COLO668 (cell line): ENCODE results near the gene RBM43.
"Not testable (repeated sequence)": the region's sequence is repeated elsewhere in the genome, so short reads cannot be mapped to it uniquely, and the experiment has no call there.

Experiments used
- DNase-seq: peaks from one replicate; lab custom pipeline; 2025; ENCODE audit not compliant: unreplicated experiment; lab: John Stamatoyannopoulos, UW

RBM43 gene

GRCh38 chr2:151269798-151270568 is 8.3 kb upstream of the RBM43 start:
- DNase-seq = no peak

- DNase-seq = no peak
Measured at GRCh38 chr2:151268085-151268484, 6.4 kb upstream of the RBM43 start.

- DNase-seq = no peak
Measured at GRCh38 chr2:151267537-151267936, 5.9 kb upstream of the RBM43 start.

GRCh38 chr2:151265991-151266390 is 4.3 kb upstream of the RBM43 start:
- DNase-seq = no peak

GRCh38 chr2:151264157-151264825 is 2.6 kb upstream of the RBM43 start:
- no peak for DNase-seq

- no peak for DNase-seq
Measured at GRCh38 chr2:151262629-151263028, 966 bp upstream of the RBM43 start.

- DNase-seq = no peak
Measured at GRCh38 chr2:151261977-151262291, 271 bp upstream of the RBM43 start.

DNA sequence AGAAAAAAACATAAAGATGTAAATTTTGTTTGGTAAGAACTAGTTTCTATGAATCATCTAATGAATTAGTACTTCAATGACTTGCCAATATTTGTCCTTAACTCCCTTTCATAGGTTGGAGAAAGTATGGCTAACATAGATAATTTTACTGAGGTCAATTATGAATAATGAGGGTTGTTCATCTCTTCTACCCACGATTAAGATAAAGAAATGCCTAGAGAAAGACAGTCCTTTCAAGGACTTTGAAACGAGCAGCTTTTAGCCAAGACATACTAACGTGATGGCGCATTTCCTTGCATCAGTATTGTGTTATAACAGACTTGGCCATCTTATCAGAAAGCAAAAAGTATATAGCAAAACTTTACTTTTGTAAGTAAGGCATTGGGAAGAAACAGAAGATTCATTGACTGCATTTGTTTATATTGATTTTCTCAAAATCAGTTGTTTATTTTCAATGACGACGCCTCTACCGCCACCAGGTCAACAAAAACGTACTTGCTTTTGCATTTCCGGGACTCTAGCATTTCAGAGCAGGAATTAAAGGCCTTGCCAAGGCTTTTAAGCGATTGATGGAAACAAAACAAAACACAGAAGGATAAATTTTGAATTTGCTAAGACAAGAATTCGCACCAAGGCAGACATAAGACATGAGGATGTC is 961 bp downstream of the RBM43 start:
- DNase-seq = no peak

GRCh38 chr2:151258121-151258520 is 3.5 kb downstream of the RBM43 start:
- no peak for DNase-seq

GRCh38 chr2:151252646-151253045 is 9.0 kb downstream of the RBM43 start:
- no peak for DNase-seq

GRCh38 chr2:151251012-151251411 is 10.7 kb downstream of the RBM43 start:
- no peak for DNase-seq

- no peak for DNase-seq
Measured at GRCh38 chr2:151247432-151247831, 14.2 kb downstream of the RBM43 start.

- DNase-seq = no peak
Measured at GRCh38 chr2:151246152-151246551, 15.5 kb downstream of the RBM43 start.

DNA sequence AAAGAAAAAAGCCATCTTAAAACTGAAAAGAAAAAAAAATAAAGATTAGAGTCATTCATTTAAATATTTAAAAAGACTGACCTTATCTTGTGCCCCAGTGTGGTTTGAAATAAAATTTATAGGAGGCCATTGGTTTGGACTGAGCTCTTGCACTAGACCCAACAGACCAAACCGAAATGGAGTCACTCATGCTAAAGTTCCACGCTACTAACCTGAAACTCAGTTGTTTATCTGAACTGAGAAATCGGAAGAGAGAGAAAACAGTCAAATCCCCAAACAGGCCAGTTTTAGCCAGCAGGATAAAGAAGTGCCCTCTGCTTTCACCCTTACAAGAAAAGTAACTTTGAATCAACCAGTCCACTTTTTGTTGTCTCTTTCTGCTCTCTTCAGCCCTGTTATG is 18.2 kb downstream of the RBM43 start:
- DNase-seq = no peak

GRCh38 chr2:151241224-151241623 is 20.4 kb downstream of the RBM43 start:
- no peak for DNase-seq

DNA sequence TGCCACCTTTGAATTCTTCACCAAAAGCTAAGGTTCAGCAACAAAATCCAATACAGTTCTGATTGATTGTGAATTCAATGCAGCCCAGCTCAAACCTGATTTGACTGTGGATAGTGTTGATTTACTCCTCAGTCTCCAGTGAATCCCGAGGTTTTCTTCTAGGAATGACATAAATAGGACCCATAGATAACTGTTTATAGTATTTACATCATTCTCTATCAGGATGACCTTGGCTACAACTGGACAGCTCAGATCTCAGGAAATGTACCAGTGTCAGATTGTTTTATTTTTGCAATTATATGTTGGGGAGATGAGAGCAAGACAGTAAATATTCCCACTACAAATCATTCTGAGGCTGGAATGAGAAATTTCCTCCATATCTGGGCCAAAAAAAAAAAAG is 21.2 kb downstream of the RBM43 start:
- DNase-seq = no peak

DNA sequence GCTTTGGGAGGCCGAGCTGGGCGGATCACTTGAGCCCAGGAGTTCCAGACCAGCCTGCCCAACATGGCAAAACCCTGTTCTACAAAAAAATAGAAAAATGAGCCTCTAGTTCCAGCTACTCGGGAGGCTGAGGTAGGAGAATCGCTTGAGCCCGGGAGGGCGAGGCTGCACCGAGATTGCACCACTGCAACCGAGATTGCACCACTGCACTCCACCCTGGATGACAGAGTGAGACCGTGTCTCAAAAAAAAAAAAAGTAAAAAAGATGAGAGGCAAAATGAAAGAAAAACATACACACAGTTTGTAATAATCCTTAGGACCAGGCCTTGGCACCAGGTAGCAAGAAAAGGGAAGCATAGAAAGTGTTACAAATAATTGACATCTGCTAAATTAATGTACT is 22.0 kb downstream of the RBM43 start:
- no peak for DNase-seq

DNA sequence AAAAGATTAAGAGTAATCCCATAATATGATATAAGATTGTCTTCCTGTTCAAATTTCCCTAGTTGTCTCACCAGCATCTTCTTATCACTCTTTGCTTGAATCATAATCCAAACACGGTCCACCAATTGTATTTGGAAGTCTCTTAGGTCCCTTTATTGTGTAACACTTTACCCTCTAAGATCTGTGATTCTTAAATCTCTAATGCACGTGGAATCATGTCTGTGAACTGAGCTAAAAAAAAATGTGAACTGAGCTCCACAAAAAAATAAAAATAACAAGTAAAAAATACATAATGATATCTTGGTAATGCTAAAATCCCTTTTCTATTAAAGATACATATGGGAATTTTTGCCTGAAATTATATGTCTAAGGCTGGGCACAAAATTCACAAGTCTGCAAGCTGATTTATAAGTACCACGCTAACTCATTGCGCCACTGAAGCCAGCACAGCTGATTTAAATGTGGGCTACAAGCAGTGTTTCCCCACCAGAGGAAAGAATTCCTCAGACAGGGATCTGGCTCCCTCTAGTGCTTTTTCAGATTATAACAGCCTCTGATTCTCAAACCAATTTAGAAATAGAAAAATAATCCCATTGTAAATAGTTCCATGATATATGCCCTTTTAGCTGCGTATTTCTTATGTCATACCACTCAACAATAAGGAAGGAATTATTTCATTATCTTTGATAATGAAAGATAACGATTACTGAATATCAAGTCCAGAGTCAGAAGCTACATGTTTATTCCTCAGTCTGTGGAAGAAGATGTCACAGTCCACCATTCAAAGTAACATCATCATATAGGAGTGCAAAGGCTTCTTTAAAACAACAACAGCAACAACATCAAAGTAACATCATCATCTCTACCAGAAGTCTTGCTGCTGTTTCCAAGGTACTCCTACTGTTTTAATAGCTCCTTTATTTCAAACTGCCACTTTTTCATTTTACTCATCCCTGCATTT is 22.9 kb downstream of the RBM43 start:
- peak; percentile 33 for DNase-seq

GRCh38 chr2:151237422-151238025 is 24.1 kb downstream of the RBM43 start:
- no peak for DNase-seq

- not testable (repeated sequence) for DNase-seq
Measured at GRCh38 chr2:151233760-151234159, 27.9 kb downstream of the RBM43 start.

DNA sequence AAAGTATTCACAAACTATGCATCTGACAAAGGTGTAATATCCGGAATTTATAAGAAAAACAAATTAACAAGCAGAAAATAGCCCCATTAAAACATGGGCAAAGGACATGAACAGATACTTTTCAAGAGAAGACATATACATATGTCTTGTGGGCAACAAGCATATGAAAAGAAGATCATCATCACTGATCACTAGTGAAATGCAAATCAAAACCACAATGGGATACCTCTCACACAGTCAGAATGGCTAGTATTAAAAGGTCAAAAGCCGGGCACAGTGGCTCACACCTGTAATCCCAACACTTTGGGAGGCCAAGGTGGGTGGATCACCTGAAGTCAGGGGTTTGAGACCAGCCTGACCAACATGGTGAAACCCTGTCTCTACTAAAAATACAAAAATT is 28.4 kb downstream of the RBM43 start:
- not testable (repeated sequence) for DNase-seq
